ENCODE results near the gene SNX25.
A peak's percentile ranks its signal among the peaks of the same experiment; 100 is the strongest.

The SNX25 gene

GRCh38 chr4:185374573-185374972 is 165.2 kb downstream of the SNX25 start:
- POLR2A ChIA-PET (ENCODE audit: low non-redundant PET) = no interaction called here
- CTCF ChIA-PET = no interaction called here
- DNase-seq (ENCODE audit: low spot score) = no peak
- H3K27ac ChIP-seq = no peak overlapping the region
- TF ChIP-seq, protein P1, sequence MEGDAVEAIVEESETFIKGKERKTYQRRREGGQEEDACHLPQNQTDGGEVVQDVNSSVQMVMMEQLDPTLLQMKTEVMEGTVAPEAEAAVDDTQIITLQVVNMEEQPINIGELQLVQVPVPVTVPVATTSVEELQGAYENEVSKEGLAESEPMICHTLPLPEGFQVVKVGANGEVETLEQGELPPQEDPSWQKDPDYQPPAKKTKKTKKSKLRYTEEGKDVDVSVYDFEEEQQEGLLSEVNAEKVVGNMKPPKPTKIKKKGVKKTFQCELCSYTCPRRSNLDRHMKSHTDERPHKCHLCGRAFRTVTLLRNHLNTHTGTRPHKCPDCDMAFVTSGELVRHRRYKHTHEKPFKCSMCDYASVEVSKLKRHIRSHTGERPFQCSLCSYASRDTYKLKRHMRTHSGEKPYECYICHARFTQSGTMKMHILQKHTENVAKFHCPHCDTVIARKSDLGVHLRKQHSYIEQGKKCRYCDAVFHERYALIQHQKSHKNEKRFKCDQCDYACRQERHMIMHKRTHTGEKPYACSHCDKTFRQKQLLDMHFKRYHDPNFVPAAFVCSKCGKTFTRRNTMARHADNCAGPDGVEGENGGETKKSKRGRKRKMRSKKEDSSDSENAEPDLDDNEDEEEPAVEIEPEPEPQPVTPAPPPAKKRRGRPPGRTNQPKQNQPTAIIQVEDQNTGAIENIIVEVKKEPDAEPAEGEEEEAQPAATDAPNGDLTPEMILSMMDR (conservative IDR thresholded peaks at IDR 0.05; ENCODE audit: low read depth) = no peak

DNA sequence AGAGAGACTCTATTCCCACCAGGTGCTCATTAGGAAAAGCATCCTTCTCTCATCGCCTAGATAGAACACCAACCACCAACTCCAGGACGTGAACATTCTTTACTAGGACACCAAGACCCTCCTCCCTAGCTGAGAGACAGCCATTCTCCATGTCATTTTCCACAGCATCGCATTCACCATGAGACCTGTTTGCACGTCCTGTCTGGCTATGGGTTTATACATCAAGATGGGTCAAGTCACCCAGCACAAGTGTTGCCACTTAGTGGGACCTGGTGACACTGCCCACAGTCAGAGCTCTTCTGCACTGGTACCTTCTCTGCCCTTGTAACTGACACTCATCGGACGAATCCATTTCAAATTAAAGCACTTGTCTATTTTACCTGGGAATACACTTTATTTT is 168.9 kb downstream of the SNX25 start:
- TF ChIP-seq, protein P1 (conservative IDR thresholded peaks at IDR 0.05; ENCODE audit: low read depth) = no peak
- ChIA-PET CTCF (interaction anchor here (0.7 kb wide), 1 partner anchor 274 kb away, joined by 4 read pairs; no protein-coding TSS in a partner anchor), POLR2A (ENCODE audit: low non-redundant PET) (no interaction called here)
- no peak for DNase-seq (ENCODE audit: low spot score)
- no peak overlapping the region for H3K27ac ChIP-seq

GRCh38 chr4:185379326-185380295 is 170.2 kb downstream of the SNX25 start:
- ChIA-PET CTCF (interaction anchor here (0.6 kb wide), 1 partner anchor 534 kb away, joined by 3 read pairs; no protein-coding TSS in a partner anchor), POLR2A (ENCODE audit: low non-redundant PET) (no interaction called here)
- DNase-seq (ENCODE audit: low spot score) = no peak
- TF ChIP-seq, protein P1 (conservative IDR thresholded peaks at IDR 0.05; ENCODE audit: low read depth) = no peak
- no peak overlapping the region for H3K27ac ChIP-seq

DNA sequence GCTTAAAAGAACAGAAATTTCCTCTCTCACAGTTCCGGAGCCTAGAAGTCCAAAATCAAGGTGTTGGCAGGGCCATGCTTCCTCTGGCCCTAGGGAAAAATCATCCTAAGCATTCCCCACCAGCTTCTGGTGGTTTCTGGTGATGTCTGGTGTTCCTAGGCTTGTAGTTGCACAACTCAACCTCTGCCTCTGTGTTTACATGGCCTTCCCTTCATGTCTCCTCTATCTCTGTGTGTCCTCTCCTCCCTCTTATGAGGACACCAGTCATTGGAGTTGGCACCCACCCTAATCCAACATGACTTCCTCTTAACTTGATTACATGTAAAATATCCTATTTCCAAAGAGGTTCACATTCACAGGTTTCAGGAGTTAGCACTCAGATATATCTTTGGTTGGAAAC is 170.9 kb downstream of the SNX25 start:
- POLR2A ChIA-PET (ENCODE audit: low non-redundant PET) = no interaction called here
- CTCF ChIA-PET = interaction anchor here (0.6 kb wide), 1 partner anchor 1876 kb away, joined by 3 read pairs; no protein-coding TSS in a partner anchor
- DNase-seq (ENCODE audit: low spot score) = no peak
- TF ChIP-seq, protein P1 (conservative IDR thresholded peaks at IDR 0.05; ENCODE audit: low read depth) = no peak
- H3K27ac ChIP-seq = no peak overlapping the region

GRCh38 chr4:185381288-185382196 is 172.1 kb downstream of the SNX25 start:
- DNase-seq (ENCODE audit: low spot score) = peak; percentile 17
- no peak overlapping the region for H3K27ac ChIP-seq
- ChIA-PET POLR2A (ENCODE audit: low non-redundant PET) (no interaction called here), CTCF (interaction anchor here (0.6 kb wide), 1 partner anchor 1878 kb away, joined by 3 read pairs; no protein-coding TSS in a partner anchor)
- TF ChIP-seq, protein P1 (conservative IDR thresholded peaks at IDR 0.05; ENCODE audit: low read depth) = no peak

DNA sequence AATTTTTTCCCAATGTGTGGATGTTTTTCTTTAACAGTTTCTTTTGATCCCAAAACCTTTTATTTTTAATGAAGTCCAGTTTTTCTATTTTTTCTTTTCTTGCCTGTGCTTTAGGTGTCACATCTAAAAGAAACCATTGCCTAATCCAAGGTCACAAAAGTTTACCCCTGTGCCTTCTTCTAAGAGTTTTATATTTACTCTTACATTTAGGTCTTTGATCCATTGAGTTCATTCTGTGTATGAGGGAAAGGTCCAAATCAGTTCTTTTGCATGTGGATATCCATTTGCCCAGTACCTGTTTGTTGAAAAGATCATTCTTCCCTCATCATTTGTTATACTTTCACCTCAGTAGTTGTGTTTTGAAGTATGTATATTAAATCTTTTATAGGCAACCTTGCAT is 173.4 kb downstream of the SNX25 start:
- POLR2A ChIA-PET (ENCODE audit: low non-redundant PET) = no interaction called here
- H3K27ac ChIP-seq = no peak overlapping the region
- DNase-seq (ENCODE audit: low spot score) = no peak
- TF ChIP-seq, protein P1 (conservative IDR thresholded peaks at IDR 0.05; ENCODE audit: low read depth) = no peak
- CTCF ChIA-PET = no interaction called here
